HG03097 (cell line): Measurements from ENCODE around the gene ACTR1B.
"Not testable (repeated sequence)": the region's sequence is repeated elsewhere in the genome, so short reads cannot be mapped to it uniquely, and the experiment has no call there.

Experiments
- ATAC-seq: cut with Tn5 transposase; IDR thresholded peaks from one replicate; pipeline ENCODE4 v1.9.1; 2021; ENCODE audit not compliant: unreplicated experiment, low FRiP score

The ACTR1B gene

GRCh38 chr2:97660044-97660774 lies 3.6 kb downstream of the ACTR1B start:
- ATAC-seq: no peak

- no peak for ATAC-seq
Observed at GRCh38 chr2:97659256-97660043, 4.4 kb downstream of the ACTR1B start.

- ATAC-seq: no peak
Observed at GRCh38 chr2:97658691-97659157, 5.1 kb downstream of the ACTR1B start.

- ATAC-seq: no peak
Observed at GRCh38 chr2:97657986-97658690, 5.7 kb downstream of the ACTR1B start.

GRCh38 chr2:97656905-97657587 lies 6.8 kb downstream of the ACTR1B start:
- no peak for ATAC-seq

GRCh38 chr2:97656129-97656755 lies 7.6 kb downstream of the ACTR1B start:
- no peak for ATAC-seq

GRCh38 chr2:97654791-97655190 lies 9.1 kb downstream of the ACTR1B start:
- no peak for ATAC-seq

- no peak for ATAC-seq
Observed at GRCh38 chr2:97654309-97654708, 9.5 kb downstream of the ACTR1B start.

- no peak for ATAC-seq
Observed at GRCh38 chr2:97653874-97654273, 10.0 kb downstream of the ACTR1B start.

GRCh38 chr2:97653473-97653872 lies 10.4 kb downstream of the ACTR1B start:
- ATAC-seq: no peak

GRCh38 chr2:97651114-97651513 lies 12.7 kb downstream of the ACTR1B start:
- ATAC-seq: no peak

GRCh38 chr2:97646977-97647376 lies 16.9 kb downstream of the ACTR1B start:
- no peak for ATAC-seq

GRCh38 chr2:97645695-97646629 lies 17.9 kb downstream of the ACTR1B start, which contains the start of gene COX5B:
Gene COX5B (plus strand): TSS chr2:97646062. CDS start chr2:97646087, 25 bp downstream.
- ATAC-seq: peak; percentile 88

GRCh38 chr2:97645112-97645694 lies 18.6 kb downstream of the ACTR1B start:
- ATAC-seq: peak; percentile 22

- ATAC-seq: no peak
Observed at GRCh38 chr2:97644023-97644717, 19.7 kb downstream of the ACTR1B start.

- ATAC-seq: not testable (repeated sequence)
Observed at GRCh38 chr2:97626049-97626430, 37.8 kb downstream of the ACTR1B start.

GRCh38 chr2:97625354-97626048 lies 38.3 kb downstream of the ACTR1B start:
- not testable (repeated sequence) for ATAC-seq
